GM18870 (cell line): ENCODE data around the gene BTBD1.

Source experiments
- ATAC-seq: cut with Tn5 transposase; IDR thresholded peaks from one replicate; pipeline ENCODE4 v1.9.1; 2021; ENCODE audit warnings: moderate library complexity; ENCODE audit not compliant: unreplicated experiment

BTBD1 gene

DNA sequence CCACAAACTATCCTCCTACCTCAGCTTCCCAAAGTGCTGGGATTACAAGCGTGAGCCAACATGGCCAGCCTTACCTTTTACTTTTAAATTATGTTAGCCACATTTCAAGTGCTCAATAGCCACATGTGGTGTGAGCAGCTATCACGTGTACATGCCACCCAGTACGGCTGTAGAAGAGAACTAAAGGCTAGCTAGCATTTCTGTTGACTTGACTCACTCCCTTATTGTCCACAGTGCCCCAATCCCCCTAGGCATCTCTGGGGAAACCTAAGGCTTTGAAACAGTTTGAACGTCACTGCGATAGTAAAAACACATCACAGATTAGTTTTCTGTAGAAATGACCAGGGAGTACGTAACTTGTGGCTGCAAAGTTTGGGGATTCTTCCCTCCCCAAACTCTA lies 67.6 kb downstream of the BTBD1 start:
- ATAC-seq, result no peak

DNA sequence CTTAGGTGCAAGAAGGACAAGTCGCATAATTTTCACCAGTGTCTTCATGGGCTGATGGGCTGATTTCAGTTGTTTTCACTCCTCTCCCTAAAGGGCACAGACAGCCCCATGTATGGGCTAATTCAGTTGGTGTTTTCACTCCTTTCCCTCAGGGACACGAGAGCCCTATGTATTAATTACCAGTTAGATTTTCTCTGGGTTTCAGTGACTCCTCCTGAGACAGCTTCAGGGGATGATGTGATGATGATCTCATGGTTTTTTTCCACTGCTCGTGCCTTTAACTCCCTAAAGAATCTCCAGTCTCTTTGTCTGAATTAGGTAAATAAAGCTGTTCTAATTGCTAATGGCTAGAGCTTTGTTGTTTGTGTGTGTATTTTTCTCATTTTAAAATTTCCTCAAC lies 71.1 kb downstream of the BTBD1 start:
- no peak for ATAC-seq

DNA sequence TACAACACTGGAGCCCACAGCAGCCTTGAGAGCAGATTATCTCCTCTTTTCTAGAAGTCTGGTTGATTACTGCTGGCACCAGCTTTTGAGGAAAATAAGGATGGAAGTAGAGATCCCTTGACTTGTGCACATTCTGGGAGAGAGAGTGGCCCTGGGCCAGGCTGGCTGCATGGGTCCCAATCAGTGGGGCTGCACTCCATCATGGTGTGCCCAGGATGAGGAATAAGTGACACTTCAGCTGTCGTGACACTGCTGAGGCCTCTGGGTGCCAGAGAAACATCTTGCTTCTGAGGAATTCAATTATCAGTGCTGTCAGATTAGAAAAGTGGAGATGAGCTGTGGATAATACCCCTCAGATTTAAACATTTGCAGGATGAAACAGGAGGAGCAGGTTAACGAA lies 72.0 kb downstream of the BTBD1 start:
- ATAC-seq, result no peak

DNA sequence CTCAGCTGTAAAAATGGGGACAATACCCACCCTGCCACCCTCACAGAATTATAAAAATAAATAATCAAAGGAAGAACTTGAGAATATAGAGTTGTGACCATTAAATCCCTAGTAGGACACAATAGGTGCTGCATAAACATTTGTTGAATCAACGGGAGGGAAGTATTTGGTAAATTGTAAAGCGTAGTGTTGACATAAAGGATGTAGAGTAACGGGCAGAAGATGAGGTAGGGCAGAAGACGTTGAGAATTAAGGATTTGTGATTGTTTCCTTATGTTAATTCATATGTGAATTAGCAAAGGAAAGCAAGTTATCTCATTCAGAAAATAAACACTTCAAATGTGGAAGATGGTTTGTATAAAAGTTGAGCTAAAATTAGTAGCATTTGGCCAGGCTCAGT lies 73.9 kb downstream of the BTBD1 start:
- ATAC-seq, result no peak

DNA sequence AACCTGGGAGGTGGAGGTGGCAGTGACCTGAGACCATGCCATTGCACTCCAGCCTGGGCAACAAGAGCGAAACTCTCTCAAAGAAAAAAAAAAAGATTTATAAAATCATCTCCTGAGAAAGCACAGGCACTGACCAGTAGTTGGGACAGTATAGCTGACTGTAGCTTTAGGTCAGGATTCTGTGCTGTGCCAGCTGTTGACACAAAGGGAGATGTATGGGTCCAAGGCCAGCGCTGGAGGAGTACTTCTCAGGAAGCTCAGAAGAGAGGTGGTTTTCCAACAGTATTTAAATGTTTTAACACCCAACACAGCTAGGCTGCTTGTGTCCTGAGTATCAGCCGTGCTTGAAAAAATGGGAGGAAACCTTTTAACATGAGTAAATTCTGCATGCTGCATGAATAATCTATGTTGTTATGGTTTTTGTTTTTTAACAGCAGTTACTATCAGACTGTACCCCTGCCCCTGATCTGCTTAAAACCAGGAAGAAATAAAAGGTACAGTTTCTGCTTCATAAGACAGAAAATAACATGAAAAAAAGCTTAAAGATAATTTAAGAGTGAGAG lies 74.5 kb downstream of the BTBD1 start:
- no peak for ATAC-seq

DNA sequence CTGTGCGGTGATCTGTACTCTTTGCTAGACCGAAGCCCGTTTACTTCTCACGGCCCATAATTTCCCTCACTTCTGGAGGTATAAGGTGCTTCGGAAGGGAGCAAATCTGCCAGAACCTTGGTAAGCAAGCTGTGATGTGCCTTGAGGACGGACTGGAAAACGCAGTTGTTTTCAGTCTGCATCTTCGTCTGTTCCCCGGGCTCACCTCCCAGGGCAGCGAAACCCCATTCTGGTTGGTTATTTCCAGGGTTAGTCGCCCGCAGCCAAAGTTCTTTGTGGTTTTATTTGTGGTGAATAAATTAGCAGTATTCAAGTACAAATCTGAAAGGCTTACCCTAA lies 80.6 kb downstream of the BTBD1 start:
- peak; percentile 8 for ATAC-seq

DNA sequence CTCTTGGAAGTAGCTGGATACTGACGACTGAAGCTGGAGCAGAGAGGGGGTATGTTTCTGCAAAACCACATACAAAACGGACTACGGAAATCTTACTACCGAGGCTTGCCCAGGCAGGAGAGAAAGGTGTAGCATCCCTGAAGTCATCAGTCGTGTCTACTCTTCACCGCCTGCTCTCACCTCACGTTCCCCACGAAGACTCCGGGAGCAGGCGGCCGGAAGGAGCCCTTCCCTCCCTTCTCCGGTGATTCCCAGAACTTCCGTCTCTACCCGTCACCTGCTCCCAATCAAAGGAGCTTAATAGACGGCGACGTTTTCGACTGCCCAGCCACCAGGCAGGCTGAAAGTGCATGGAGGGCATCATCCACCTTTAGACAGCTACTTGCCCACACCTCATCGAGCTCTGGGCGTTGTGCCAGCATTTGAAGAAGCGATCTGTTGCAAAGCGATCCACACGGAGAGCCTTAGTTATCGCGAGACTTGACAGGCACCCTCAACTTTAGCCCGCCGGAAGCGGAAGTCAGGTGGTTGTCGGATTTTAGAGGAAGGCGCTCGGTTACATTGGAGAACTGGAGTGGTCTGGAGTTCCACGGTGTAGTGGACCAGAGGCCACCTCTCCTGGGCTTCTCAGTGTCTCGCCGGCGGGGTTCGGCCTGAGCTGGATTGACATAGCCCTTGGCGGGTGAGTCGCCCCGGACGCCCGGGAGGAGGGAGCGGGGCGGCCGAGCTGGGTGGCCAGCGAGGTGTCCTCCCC lies 81.2 kb downstream of the BTBD1 start, which contains the start of gene RAMAC:
Gene RAMAC, plus strand, starts transcription at position 523 of the 754 bp plus-strand sequence. CDS start 2,809 bp downstream, outside the sequence.
- ATAC-seq, result peak; percentile 94

DNA sequence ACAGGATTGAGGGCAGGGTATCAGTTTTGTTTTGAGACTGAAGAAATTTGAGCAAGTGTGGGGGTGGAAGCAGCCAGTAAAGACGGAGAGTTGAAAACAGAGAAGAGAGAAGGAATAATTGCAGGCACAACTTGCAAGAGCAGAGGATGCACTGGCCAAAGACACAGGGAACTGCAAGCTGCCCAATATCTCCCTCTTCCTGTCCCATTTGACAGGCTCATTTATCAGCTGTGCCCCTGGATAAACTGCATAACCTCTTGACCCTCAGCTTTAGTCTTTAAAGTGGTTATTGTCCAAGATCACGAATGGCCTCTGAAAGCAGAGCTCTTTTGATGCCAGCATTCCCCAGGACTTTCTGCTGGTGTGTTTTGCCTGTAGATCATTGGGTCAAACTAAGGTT lies 86.1 kb downstream of the BTBD1 start:
- ATAC-seq, result no peak

DNA sequence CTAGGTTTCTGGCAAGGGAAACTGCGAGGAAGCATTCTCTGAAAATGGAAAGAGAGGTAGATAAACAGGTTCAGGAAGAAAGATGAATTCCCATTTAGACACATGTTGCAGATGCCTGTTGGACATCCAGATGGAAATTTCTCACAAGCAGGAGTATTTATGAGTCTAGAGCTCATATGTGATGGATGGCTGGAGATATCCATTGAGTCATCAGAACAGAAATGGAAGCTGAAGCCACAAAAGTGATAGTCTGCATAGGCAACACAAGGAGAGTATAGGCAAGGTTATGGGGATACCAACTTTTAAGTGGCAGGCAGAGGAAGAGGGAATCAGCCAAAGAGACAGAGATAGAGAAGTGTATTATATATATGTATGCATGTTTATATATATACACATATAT lies 87.3 kb downstream of the BTBD1 start:
- ATAC-seq, result no peak

DNA sequence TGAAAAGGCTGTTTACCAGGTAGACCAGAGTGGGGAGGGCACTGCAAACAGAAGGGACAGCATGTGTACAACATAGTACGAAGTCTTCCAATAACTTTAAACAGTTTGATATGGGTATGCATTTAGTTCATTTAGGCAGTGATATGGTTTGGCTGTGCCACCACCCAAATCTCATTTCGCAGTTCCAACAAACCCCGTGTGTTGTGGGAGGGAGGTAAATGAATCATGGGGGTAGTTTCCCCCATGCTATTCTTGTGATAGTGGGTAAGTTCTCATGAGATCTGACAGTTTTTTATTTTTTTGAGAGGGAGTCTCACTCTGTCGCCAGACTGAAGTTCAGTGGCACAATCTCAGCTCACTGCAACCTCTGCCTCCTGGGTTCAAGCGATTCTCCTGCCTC lies 88.6 kb downstream of the BTBD1 start:
- ATAC-seq, result no peak

DNA sequence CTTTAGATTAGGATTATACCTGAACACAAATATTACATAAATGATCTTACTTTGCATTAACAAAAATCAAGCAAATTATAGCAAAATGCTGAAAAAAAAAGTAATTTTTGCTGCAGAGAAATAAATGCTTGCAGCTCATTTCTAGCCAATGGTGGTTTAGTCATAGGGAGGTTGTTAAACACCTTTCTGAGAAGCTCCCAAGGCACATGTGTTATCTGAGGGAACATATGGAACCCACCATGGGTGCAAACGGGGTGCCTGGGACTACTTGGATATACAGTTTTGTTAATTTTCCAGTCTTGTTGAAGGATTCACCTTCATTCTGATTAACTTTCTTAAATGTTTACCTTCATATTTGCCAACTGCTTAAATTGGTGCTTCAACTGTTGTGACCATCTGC lies 90.0 kb downstream of the BTBD1 start:
- ATAC-seq, result no peak

DNA sequence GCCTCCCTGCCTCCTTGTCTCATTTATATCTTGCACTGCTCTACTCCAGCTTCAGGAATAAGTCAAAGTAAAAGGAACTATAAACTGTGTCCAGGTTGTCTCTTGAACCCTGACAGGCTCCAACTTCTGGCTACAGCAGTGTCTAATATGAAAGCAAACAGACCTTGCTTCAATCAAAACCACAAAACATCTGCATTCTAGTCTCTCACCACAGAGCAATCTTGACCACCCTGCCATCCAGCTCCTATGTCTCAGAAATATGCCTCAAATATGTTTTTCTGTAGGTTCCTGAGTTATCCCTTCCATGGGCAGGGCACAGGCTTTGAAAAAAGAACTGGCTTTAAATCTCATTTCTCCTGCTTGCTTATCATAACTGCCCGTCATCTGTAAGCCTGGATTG lies 94.1 kb downstream of the BTBD1 start:
- ATAC-seq, result no peak

DNA sequence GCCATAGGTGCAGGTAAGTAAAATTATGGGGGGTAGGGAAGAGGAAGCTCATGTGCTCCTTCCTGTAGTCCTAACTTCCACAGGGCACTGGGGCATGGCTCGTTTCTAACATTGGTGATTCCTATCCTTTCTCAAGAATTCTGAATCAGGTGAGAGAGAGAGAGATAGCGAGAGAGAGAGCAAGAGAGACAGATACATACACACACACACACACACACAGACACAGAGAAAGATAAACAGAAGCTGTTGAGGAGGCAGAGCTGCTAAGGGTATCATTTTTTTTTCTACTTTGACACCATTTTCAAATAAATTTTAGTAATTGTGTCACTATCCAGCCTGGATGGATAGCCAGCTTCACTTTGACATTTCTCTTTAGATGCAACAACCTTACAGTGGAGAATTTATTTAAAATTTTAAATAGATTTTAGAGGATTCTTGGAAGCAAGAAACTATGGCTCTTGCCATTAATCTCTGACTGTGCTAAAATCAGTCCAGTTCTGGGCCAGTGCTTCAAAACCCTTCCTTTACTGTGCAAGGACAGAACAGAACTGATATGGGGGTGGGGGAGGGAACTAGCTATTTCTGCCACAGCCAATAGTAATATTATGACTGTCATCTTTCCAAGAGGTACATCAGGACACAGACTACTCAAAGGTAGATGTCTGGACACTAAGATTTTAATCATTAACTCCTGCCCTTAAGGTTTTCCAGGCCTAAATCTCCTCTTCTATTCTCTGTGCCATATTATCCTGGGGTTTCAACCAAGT lies 95.7 kb downstream of the BTBD1 start:
- ATAC-seq, result no peak

DNA sequence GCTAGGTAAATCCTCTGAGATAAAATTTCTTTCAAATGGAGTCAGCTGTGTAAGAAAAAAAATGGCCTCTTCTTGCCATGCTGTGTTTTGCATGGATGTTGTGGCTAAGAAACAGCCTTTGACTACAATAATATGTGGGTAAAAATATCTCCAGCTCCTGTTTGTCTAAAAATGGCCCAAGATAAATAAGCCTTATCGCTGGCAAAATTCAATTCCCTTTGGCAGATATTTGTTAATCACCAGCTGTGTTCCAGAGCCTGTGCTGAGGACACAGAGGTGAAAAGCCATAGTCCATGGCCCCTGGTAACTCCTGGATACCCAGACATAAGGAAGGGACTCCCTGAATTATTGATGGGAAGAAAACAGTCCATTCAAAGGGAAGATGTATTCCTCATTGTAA lies 96.4 kb downstream of the BTBD1 start:
- ATAC-seq, result no peak

DNA sequence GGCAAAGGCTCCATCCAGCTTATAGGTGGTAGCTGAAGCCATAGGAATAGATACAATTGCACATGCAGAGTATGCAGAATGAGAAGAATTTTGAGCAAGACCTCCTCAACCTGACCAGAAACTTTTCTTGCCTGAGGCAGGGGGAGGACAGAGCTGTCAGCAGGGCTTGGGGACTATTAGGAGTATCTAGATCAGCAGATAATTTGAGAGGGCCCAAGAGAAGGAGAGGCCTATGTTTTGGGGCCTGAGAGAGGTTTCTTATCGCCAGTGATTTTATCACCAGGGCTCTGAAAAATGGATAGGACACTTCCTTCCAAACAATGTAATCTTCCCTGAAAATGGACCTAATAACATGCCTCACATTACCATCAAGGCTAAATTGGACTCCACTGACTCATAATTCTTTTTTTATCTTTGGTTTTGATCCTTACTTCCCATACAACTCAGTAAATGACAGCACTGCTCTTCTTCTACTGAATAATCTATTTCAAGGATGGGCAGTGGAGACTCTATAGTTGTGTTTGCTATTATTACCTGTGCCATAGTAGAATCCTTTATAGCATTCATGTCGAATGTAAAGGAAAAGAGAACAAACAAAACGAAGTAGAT lies 96.9 kb downstream of the BTBD1 start:
- ATAC-seq, result no peak

DNA sequence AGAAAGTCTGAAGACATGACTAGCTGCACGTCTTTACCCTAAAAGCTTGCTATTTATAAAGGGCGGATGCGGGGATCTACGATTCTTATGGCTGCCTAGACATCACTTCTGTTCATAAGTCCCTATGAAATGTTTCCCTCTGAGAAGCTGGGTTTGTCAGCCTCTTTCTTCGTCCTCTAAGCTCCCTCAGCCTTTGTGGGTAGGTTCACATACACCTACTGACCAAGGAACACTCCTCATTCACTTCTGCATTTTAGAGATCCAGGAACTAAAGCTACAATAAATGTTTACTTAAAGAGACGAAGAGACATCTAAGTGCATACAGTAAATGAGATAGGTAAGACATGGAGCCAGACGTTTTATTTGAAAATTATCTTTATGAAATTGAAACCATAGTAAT lies 97.7 kb downstream of the BTBD1 start:
- ATAC-seq, result no peak

DNA sequence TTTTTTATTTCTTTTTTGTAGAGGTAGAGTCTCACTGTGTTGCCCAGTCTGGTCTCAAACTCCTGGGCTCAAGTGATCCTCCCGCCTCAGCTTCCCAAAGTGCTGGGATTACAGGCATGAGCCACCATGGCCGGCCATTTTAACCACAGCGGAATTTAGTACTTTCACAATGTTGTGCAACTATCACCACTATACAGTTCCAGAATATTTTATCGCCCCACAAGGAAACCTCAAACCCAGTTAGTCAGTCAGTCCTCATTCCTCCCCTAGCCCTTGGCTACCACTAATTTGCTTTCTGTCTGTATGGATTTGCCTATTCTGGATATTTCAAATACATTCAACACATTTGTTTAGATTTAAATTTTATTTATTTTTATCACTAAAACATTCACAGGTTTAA lies 99.0 kb downstream of the BTBD1 start:
- ATAC-seq, result no peak

DNA sequence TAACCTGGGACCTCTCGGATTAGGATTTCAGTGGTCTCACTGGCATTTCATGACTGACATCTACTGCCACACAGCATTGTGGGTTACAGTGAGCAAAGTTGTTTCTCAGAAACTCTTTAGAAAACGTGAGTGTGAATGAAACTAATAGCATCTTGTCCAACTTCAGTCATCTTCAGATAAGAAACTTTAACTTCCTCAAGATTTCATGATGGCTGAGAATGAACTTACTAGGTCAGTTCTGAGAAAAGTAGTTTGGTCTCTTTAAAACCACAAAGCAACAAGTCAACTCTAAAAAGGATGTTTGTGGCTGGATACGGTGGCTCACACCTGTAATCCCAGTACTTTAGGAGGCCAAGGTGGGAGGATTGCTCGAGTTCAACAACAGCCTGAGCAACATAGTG lies 100.4 kb downstream of the BTBD1 start:
- ATAC-seq, result peak; percentile 87
